ENCODE measurements around the gene RIMBP3C. TPM values are rescaled to one million over a fixed set of nuclear protein-coding genes. Genes with fewer than 3 reads are reported as not detected.
"Not testable (repeated sequence)": the region's sequence is repeated elsewhere in the genome, so short reads cannot be mapped to it uniquely, and the experiment has no call there.

Gene RIMBP3C
- under 1 TPM in 1 of 4 donors, not detected in 3; 0.31 TPM for total RNA-seq

GRCh38 chr22:21551361-21551760 lies at the start of gene RIMBP3C:
TSS of gene RIMBP3C (minus strand) at chr22:21551461. CDS start at chr22:21550976, 485 bp downstream.
- DNase-seq (ENCODE audit: low spot score); ATAC-seq (ENCODE audit: low FRiP score): not testable (repeated sequence)

- no peak for ATAC-seq (ENCODE audit: low FRiP score)
- no peak for DNase-seq (ENCODE audit: low spot score)
- no peak for TF ChIP-seq CTCF (IDR thresholded peaks at IDR 0.05)
Observed at GRCh38 chr22:21599053-21599893, 48.0 kb upstream of the RIMBP3C start.

GRCh38 chr22:21598302-21598701 lies 47.0 kb upstream of the RIMBP3C start:
- DNase-seq (ENCODE audit: low spot score) (no peak), ATAC-seq (ENCODE audit: low FRiP score) (no peak)
- no peak for TF ChIP-seq CTCF (IDR thresholded peaks at IDR 0.05)

- ATAC-seq (ENCODE audit: low FRiP score); DNase-seq (ENCODE audit: low spot score): not testable (repeated sequence)
Observed at GRCh38 chr22:21596356-21597135, 45.3 kb upstream of the RIMBP3C start.

GRCh38 chr22:21594865-21595452 lies 43.7 kb upstream of the RIMBP3C start:
- ATAC-seq (ENCODE audit: low FRiP score): no peak
- no peak for DNase-seq (ENCODE audit: low spot score)
- no peak for TF ChIP-seq CTCF (IDR thresholded peaks at IDR 0.05)

GRCh38 chr22:21593406-21594232 lies 42.4 kb upstream of the RIMBP3C start:
- ATAC-seq (ENCODE audit: low FRiP score): no peak

More at GRCh38 chr22:21593406-21594232, 42.4 kb upstream of the RIMBP3C start:
- TF ChIP-seq CTCF (IDR thresholded peaks at IDR 0.05): no peak
- DNase-seq (ENCODE audit: low spot score): no peak
